Activated CD8-positive, alpha-beta memory T cell treated with anti-CD3 and anti-CD28 coated beads, Interleukin-2, amount 50 U/mL, for 48 hours (primary cell): Measurements from ENCODE around the gene DCDC1.
"Not testable (repeated sequence)": the region's sequence is repeated elsewhere in the genome, so short reads cannot be mapped to it uniquely, and the experiment has no call there.

Experiments
- DNase-seq: peaks from one replicate; pipeline ENCODE4 v3.0.0-alpha.2; 2020

The DCDC1 gene

GRCh38 chr11:30984827-30985226 is 384.7 kb downstream of the DCDC1 start:
- no peak for DNase-seq

GRCh38 chr11:30984442-30984816 is 385.1 kb downstream of the DCDC1 start:
- no peak for DNase-seq

- DNase-seq: no peak
Observed at GRCh38 chr11:30983776-30984441, 385.6 kb downstream of the DCDC1 start.

GRCh38 chr11:30983143-30983542 is 386.4 kb downstream of the DCDC1 start:
- DNase-seq: no peak

GRCh38 chr11:30967579-30967978 is 402.0 kb downstream of the DCDC1 start:
- no peak for DNase-seq

- no peak for DNase-seq
Observed at GRCh38 chr11:30960387-30960992, 409.0 kb downstream of the DCDC1 start.

- DNase-seq: no peak
Observed at GRCh38 chr11:30956751-30957150, 412.8 kb downstream of the DCDC1 start.

- no peak for DNase-seq
Observed at GRCh38 chr11:30949838-30950237, 419.7 kb downstream of the DCDC1 start.

GRCh38 chr11:30947715-30948114 is 421.8 kb downstream of the DCDC1 start:
- DNase-seq: not testable (repeated sequence)

- no peak for DNase-seq
Observed at GRCh38 chr11:30938810-30939209, 430.7 kb downstream of the DCDC1 start.

- no peak for DNase-seq
Observed at GRCh38 chr11:30938171-30938570, 431.4 kb downstream of the DCDC1 start.

- DNase-seq: no peak
Observed at GRCh38 chr11:30936491-30936890, 433.0 kb downstream of the DCDC1 start.

GRCh38 chr11:30935861-30936260 is 433.7 kb downstream of the DCDC1 start:
- DNase-seq: no peak

- no peak for DNase-seq
Observed at GRCh38 chr11:30926130-30926529, 443.4 kb downstream of the DCDC1 start.

GRCh38 chr11:30921811-30922210 is 447.7 kb downstream of the DCDC1 start:
- no peak for DNase-seq

GRCh38 chr11:30919389-30920152 is 450.0 kb downstream of the DCDC1 start:
- DNase-seq: no peak

- no peak for DNase-seq
Observed at GRCh38 chr11:30917859-30918478, 451.6 kb downstream of the DCDC1 start.

- DNase-seq: no peak
Observed at GRCh38 chr11:30917266-30917665, 452.3 kb downstream of the DCDC1 start.

- no peak for DNase-seq
Observed at GRCh38 chr11:30916764-30917163, 452.8 kb downstream of the DCDC1 start.

- no peak for DNase-seq
Observed at GRCh38 chr11:30914143-30914762, 455.3 kb downstream of the DCDC1 start.

GRCh38 chr11:30911247-30911646 is 458.3 kb downstream of the DCDC1 start:
- no peak for DNase-seq

- DNase-seq: no peak
Observed at GRCh38 chr11:30908857-30909256, 460.7 kb downstream of the DCDC1 start.

GRCh38 chr11:30908272-30908671 is 461.3 kb downstream of the DCDC1 start:
- DNase-seq: no peak
